ENCODE results near the gene PROB1. TPM values are rescaled to one million over a fixed set of nuclear protein-coding genes. Genes with fewer than 3 reads are reported as not detected.
A peak's percentile ranks its signal among the peaks of the same experiment; 100 is the strongest.

Gene PROB1
- total and polyA plus RNA-seq, 2 of the 13 experiments (the other 11 are each of a cell fraction or from before 2014, with no cell fraction given) = 0.69 to 1.1 TPM

- TF ChIP-seq YEATS2 (CRISPR knock-in tag; IDR thresholded peaks at IDR 0.05; ENCODE audit: borderline replicate concordance) = peak; percentile 67; the same call in 1 of the 2 replicates
- TF ChIP-seq ZNF687 (CRISPR knock-in tag; IDR thresholded peaks at IDR 0.05) = peak; percentile 90
- no peak for TF ChIP-seq KMT2B (CRISPR knock-in tag; IDR thresholded peaks at IDR 0.05)
- TF ChIP-seq NFATC3 (CRISPR knock-in tag; IDR thresholded peaks at IDR 0.05) = 0 out of 2 replicates have a peak, but pooled peaks have one; percentile 53
Observed at GRCh38 chr5:139403787-139404483, 9.0 kb upstream of the PROB1 start, which contains the start of gene SPATA24 (continued).

GRCh38 chr5:139403418-139403786 is 8.5 kb upstream of the PROB1 start:
- H4K20me1 ChIP-seq (ENCODE audit: insufficient read depth, low read length) = no peaks in the 10 kb centered on the region; the same call in 1 of the 2 replicates
- H3K27me3 ChIP-seq (ENCODE audit: control insufficient read depth in 1 of 2, insufficient read depth in 2 of 2, low read length in 2 of 2) = no peaks in the 10 kb centered on the region
- H3K27ac ChIP-seq (ENCODE audit: extremely low read length, insufficient read depth, low read length) = peak overlapping the region; percentile 78
- WGBS (ENCODE audit: low lambda C conversion rate) = 46% methylated on average over 7 of the region's 7 CpGs
- ChIA-PET CTCF (ENCODE audit: low intra/inter-chr PET ratio, low total read pairs) (no interaction called here), POLR2A (interaction anchor here (0.7 to 1.4 kb wide), 7 partner anchors 8 to 36 kb away, joined by 3 to 8 read pairs (median 4); partner anchors contain the start of genes DNAJC18, PROB1 and SLC23A1)
- H3K9ac ChIP-seq (ENCODE audit: insufficient read depth, low read depth, low read length) = peak overlapping the region; percentile 76
- FAIRE-seq = no peak
- intact Hi-C loops (cut with micrococcal nuclease; ENCODE audit: unreplicated experiment) = loop anchor here (2.0 kb wide), 1 partner anchor 19 kb away; no protein-coding TSS in a partner anchor
- H3K4me2 ChIP-seq (ENCODE audit: low read depth, low read length) = peak overlapping the region; percentile 99
- BruUV-seq (replicated peaks) = TSS peak; percentile 93
- in situ Hi-C loops (cut with HindIII; ENCODE audit: extremely low pct_ligation_motif_present, low pct_unique_long_range_greater_than_20kb) = no loop called here
- H3K9me3 ChIP-seq (ENCODE audit: low read length) = no peaks in the 10 kb centered on the region
- ATAC-seq = no peak; the same call in 2 of the 3 replicates
- peaks cover 49% of the 10 kb centered on the region for H3K4me1 ChIP-seq (ENCODE audit: insufficient read depth, low read length)
- H3K4me3 ChIP-seq (replicated peaks in 1 of 3; ENCODE audit: insufficient read depth in 1 of 3, low read depth in 2 of 3, low read length in 3 of 3) = peak overlapping the region; percentile 59 to 77 (median 60); a peak in 5 of 6 replicates
- H3K36me3 ChIP-seq (replicated peaks in 1 of 2; ENCODE audit: control insufficient read depth in 1 of 2, insufficient read depth in 2 of 2, low read length in 2 of 2) = no peaks in the 10 kb centered on the region; a peak in 2 of 5 replicates
- no peak overlapping the region for H2AFZ ChIP-seq (ENCODE audit: low read length)
- peaks cover 2% of the 10 kb centered on the region for H3K79me2 ChIP-seq (ENCODE audit: insufficient read depth, low read length)
- DNase-seq (ENCODE audit: low spot score) = no peak
- no peak for TF ChIP-seq KLF9 (CRISPR knock-in tag; IDR thresholded peaks at IDR 0.05; ENCODE audit: low read depth)
- TF ChIP-seq KLF13 (CRISPR knock-in tag; IDR thresholded peaks at IDR 0.05) = no peak
- TF ChIP-seq GZF1 (CRISPR knock-in tag; IDR thresholded peaks at IDR 0.05) = 0 out of 2 replicates have a peak, but pooled peaks have one; percentile 49
- no peak for TF ChIP-seq U2AF1 (optimal IDR thresholded peaks at IDR 0.05; ENCODE audit: low read depth, low read length)
- TF ChIP-seq DMTF1 (CRISPR knock-in tag; IDR thresholded peaks at IDR 0.05) = 0 out of 2 replicates have a peak, but pooled peaks have one; percentile 30
- no peak for TF ChIP-seq ZNF891 (CRISPR knock-in tag; IDR thresholded peaks at IDR 0.05)
- TF ChIP-seq CREM (IDR thresholded peaks at IDR 0.05) = no peak
- TF ChIP-seq CREM (CRISPR knock-in tag; IDR thresholded peaks at IDR 0.05) = no peak
- TF ChIP-seq ZNF556 (CRISPR knock-in tag; IDR thresholded peaks at IDR 0.05; ENCODE audit: borderline replicate concordance) = no peak
- 0 out of 2 replicates have a peak, but pooled peaks have one; percentile 14 for TF ChIP-seq ZBTB38 (CRISPR knock-in tag; IDR thresholded peaks at IDR 0.05)
- TF ChIP-seq ZNF580 (CRISPR knock-in tag; IDR thresholded peaks at IDR 0.05; ENCODE audit: borderline replicate concordance, low read depth) = 0 out of 2 replicates have a peak, but pooled peaks have one; percentile 6
- no peak for TF ChIP-seq ZMYM2 (CRISPR knock-in tag; IDR thresholded peaks at IDR 0.05)
- TF ChIP-seq ZKSCAN5 (CRISPR knock-in tag; IDR thresholded peaks at IDR 0.05) = no peak
